Measurements from ENCODE around the gene ERC2.

The ERC2 gene

GRCh38 chr3:56458496-56459103 lies 9.7 kb downstream of the ERC2 start:
- TF ChIP-seq ZFP41 (tag by site-specific recombination; IDR thresholded peaks at IDR 0.05; ENCODE audit: borderline replicate concordance) (no peak), KLF1 (tag by site-specific recombination; IDR thresholded peaks at IDR 0.05) (0 out of 2 replicates have a peak, but pooled peaks have one; percentile 22)
- POLR2A ChIA-PET: no interaction called here
- H3K4me3 ChIP-seq (ENCODE audit: low read depth, low read length): no peak overlapping the region
- no peaks in the 10 kb centered on the region for H3K9me3 ChIP-seq (ENCODE audit: control insufficient read depth, insufficient read depth, low read depth, low read length)
- no peaks in the 10 kb centered on the region for H3K36me3 ChIP-seq (ENCODE audit: control insufficient read depth in 2 of 2, insufficient read depth in 1 of 2, low read length in 2 of 2)
- CTCF ChIA-PET: no interaction called here
- H3K27ac ChIP-seq (ENCODE audit: extremely low read depth, low read depth, low read length): no peak overlapping the region
- 0 out of 2 replicates have a peak, but pooled peaks cover 4% of the 10 kb centered on the region for H3K4me1 ChIP-seq (ENCODE audit: control insufficient read depth, insufficient read depth, low read length)

GRCh38 chr3:56456117-56456516 lies 12.2 kb downstream of the ERC2 start:
- Histone ChIP-seq H3K9me3 (ENCODE audit: control insufficient read depth, insufficient read depth, low read depth, low read length) (no peaks in the 10 kb centered on the region), H3K27ac (ENCODE audit: extremely low read depth, low read depth, low read length) (no peak overlapping the region), H3K4me3 (ENCODE audit: low read depth, low read length) (no peak overlapping the region), H3K4me1 (ENCODE audit: control insufficient read depth, insufficient read depth, low read length) (0 out of 2 replicates have a peak, but pooled peaks cover 4% of the 10 kb centered on the region), H3K36me3 (ENCODE audit: control insufficient read depth in 2 of 2, insufficient read depth in 1 of 2, low read length in 2 of 2) (no peaks in the 10 kb centered on the region)
- TF ChIP-seq FEZF1 (tag by site-specific recombination; IDR thresholded peaks at IDR 0.05) (peak; percentile 57), ZNF677 (tag by site-specific recombination; IDR thresholded peaks at IDR 0.05) (no peak), BCL6B (tag by site-specific recombination; IDR thresholded peaks at IDR 0.05) (peak; percentile 29; the same call in 1 of the 2 replicates), ZNF843 (tag by site-specific recombination; IDR thresholded peaks at IDR 0.05) (peak; percentile 62; the same call in 1 of the 2 replicates), OSR2 (tag by site-specific recombination; IDR thresholded peaks at IDR 0.05) (0 out of 2 replicates have a peak, but pooled peaks have one; percentile 24), ZBTB7A (tag by site-specific recombination; IDR thresholded peaks at IDR 0.05; ENCODE audit: low read depth) (no peak), PRDM6 (tag by site-specific recombination; IDR thresholded peaks at IDR 0.05) (peak; percentile 81), ZNF624 (tag by site-specific recombination; IDR thresholded peaks at IDR 0.05) (no peak), ZXDB (tag by site-specific recombination; IDR thresholded peaks at IDR 0.05) (peak; percentile 47; the same call in 1 of the 2 replicates), ZNF768 (tag by site-specific recombination; IDR thresholded peaks at IDR 0.05) (no peak), ZNF132 (tag by site-specific recombination; IDR thresholded peaks at IDR 0.05; ENCODE audit: borderline replicate concordance) (no peak), KLF7 (tag by site-specific recombination; IDR thresholded peaks at IDR 0.05; ENCODE audit: borderline replicate concordance) (no peak), OVOL3 (tag by site-specific recombination; IDR thresholded peaks at IDR 0.05) (0 out of 2 replicates have a peak, but pooled peaks have one; percentile 31)
- ChIA-PET CTCF (interaction anchor here (0.5 to 2.7 kb wide), 4 partner anchors 9 to 115 kb away, joined by 4 to 10 read pairs (median 6); no protein-coding TSS in a partner anchor), POLR2A (no interaction called here)

GRCh38 chr3:56453011-56453410 lies 15.3 kb downstream of the ERC2 start:
- ChIA-PET CTCF (interaction anchor here (0.6 kb wide), 1 partner anchor 9 kb away, joined by 3 read pairs; no protein-coding TSS in a partner anchor), POLR2A (no interaction called here)
- H3K4me3 ChIP-seq (ENCODE audit: low read depth, low read length): no peak overlapping the region
- 0 out of 2 replicates have a peak, but pooled peaks cover 4% of the 10 kb centered on the region for H3K4me1 ChIP-seq (ENCODE audit: control insufficient read depth, insufficient read depth, low read length)
- no peak for TF ChIP-seq ZNF48 (tag by site-specific recombination; IDR thresholded peaks at IDR 0.05)
- TF ChIP-seq KLF8 (tag by site-specific recombination; IDR thresholded peaks at IDR 0.05): no peak
- no peak for TF ChIP-seq ZSCAN4 (tag by site-specific recombination; IDR thresholded peaks at IDR 0.05)
- TF ChIP-seq MZF1 (tag by site-specific recombination; IDR thresholded peaks at IDR 0.05; ENCODE audit: borderline replicate concordance): 0 out of 2 replicates have a peak, but pooled peaks have one; percentile 34
- TF ChIP-seq ZNF785 (tag by site-specific recombination; IDR thresholded peaks at IDR 0.05): no peak
- no peak for TF ChIP-seq ZNF473 (tag by site-specific recombination; IDR thresholded peaks at IDR 0.05)
- no peaks in the 10 kb centered on the region for H3K36me3 ChIP-seq (ENCODE audit: control insufficient read depth in 2 of 2, insufficient read depth in 1 of 2, low read length in 2 of 2)
- no peak overlapping the region for H3K27ac ChIP-seq (ENCODE audit: extremely low read depth, low read depth, low read length)
- no peaks in the 10 kb centered on the region for H3K9me3 ChIP-seq (ENCODE audit: control insufficient read depth, insufficient read depth, low read depth, low read length)

Data from HEK293 (cell line).